ENCODE data around the gene BCORL1.

DNA sequence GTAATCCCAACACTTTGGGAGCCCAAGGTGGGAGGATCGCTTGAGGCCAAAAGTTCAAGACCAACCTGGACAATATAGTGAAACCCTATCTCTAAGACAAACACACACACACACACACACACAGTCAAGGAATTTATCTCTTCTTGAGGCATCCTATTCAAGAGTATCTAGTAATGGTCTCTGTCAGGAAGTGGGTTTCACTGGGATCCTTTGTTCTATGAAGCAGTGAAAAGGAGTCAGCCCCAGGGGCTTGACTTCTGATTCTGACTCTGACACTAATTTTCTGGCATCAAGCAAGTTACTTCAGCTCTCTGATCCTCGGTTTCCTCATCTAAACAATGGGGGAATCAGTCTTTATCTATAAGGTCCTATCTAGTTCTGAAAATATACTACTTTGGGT, 41.7 kb upstream of the BCORL1 start:
- TF ChIP-seq EZH2 (IDR thresholded peaks at IDR 0.05; ENCODE audit: borderline replicate concordance) (no peak), CTCF (IDR thresholded peaks at IDR 0.05; ENCODE audit: poor library complexity) (no peak), EZH2phosphoT487 (IDR thresholded peaks at IDR 0.05; ENCODE audit: low read depth, severe bottlenecking, unreplicated experiment) (no peak)

Measured in hepatocyte (in vitro differentiated cells).